ENCODE measurements around the gene ADCY10.

Gene ADCY10

DNA sequence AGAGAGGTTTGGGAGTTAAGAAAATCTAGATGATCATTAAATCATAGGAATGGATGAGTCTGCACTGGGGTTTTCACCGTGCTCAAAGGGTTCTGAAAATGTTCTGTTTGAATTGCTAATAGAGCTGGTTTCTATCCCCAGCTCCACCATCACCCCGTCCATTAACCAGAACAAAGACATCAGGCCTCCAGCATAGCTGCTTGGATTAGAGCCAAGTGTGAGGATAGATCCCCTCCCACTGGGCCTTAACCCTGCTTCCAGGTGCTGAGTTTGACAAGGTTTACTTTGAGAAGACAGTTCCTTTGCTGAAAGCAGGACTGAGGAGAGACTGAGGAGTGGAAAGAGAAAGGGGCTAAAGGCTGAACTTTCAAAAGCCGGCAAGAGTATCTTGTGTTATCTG lies 143.8 kb downstream of the ADCY10 start:
- H3K9me3 ChIP-seq (ENCODE audit: insufficient read depth, low read length), result no peaks in the 10 kb centered on the region
- H3K4me3 ChIP-seq (ENCODE audit: low read length), result no peak overlapping the region
- H3K9ac ChIP-seq (ENCODE audit: low read length), result no peak overlapping the region
- no peaks in the 10 kb centered on the region for H4K20me1 ChIP-seq (ENCODE audit: insufficient read depth, low read length)
- H3K4me2 ChIP-seq (ENCODE audit: low read length), result no peak overlapping the region
- H3K27me3 ChIP-seq (ENCODE audit: low read depth, low read length), result no peaks in the 10 kb centered on the region
- no peaks in the 10 kb centered on the region for H3K79me2 ChIP-seq (ENCODE audit: low read length)
- TF ChIP-seq, protein P1, sequence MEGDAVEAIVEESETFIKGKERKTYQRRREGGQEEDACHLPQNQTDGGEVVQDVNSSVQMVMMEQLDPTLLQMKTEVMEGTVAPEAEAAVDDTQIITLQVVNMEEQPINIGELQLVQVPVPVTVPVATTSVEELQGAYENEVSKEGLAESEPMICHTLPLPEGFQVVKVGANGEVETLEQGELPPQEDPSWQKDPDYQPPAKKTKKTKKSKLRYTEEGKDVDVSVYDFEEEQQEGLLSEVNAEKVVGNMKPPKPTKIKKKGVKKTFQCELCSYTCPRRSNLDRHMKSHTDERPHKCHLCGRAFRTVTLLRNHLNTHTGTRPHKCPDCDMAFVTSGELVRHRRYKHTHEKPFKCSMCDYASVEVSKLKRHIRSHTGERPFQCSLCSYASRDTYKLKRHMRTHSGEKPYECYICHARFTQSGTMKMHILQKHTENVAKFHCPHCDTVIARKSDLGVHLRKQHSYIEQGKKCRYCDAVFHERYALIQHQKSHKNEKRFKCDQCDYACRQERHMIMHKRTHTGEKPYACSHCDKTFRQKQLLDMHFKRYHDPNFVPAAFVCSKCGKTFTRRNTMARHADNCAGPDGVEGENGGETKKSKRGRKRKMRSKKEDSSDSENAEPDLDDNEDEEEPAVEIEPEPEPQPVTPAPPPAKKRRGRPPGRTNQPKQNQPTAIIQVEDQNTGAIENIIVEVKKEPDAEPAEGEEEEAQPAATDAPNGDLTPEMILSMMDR (IDR thresholded peaks at IDR 0.05; ENCODE audit: low read depth, low read length), result no peak
- no peak for TF ChIP-seq EZH2phosphoT487 (IDR thresholded peaks at IDR 0.05; ENCODE audit: low read depth)
- H3K4me1 ChIP-seq (ENCODE audit: low read length), result peaks cover 6% of the 10 kb centered on the region
- no peak overlapping the region for H2AFZ ChIP-seq (ENCODE audit: low read depth, low read length)
- no peak overlapping the region for H3K27ac ChIP-seq (ENCODE audit: low read length)
- peaks cover 66% of the 10 kb centered on the region for H3K36me3 ChIP-seq (replicated peaks; ENCODE audit: low read depth, low read length)

DNA sequence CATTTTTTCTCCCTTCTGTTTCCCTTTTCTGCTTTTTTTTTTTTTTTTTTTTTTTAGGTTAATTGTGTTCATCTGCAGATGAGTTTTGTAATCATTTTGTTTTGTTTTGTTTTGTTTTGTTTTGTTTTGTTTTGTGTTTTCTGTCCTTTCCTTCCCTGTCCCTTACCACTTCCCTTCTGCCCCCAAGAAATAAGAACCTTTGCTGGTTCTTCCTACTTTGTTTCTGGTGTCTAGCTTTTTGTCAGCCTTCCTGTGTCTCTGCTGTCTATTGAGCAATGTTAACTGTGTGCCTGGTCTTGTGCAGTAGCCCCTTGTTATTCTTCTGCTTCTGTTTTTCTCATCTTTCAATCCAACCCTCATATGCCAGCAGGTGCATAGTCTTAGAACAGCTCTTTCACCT lies 146.2 kb downstream of the ADCY10 start:
- no peaks in the 10 kb centered on the region for H3K4me1 ChIP-seq (ENCODE audit: low read length)
- no peaks in the 10 kb centered on the region for H3K9me3 ChIP-seq (ENCODE audit: insufficient read depth, low read length)
- no peak overlapping the region for H2AFZ ChIP-seq (ENCODE audit: low read depth, low read length)
- no peak overlapping the region for H3K9ac ChIP-seq (ENCODE audit: low read length)
- TF ChIP-seq, protein P1 (IDR thresholded peaks at IDR 0.05; ENCODE audit: low read depth, low read length), result no peak
- no peak for TF ChIP-seq EZH2phosphoT487 (IDR thresholded peaks at IDR 0.05; ENCODE audit: low read depth)
- no peak overlapping the region for H3K4me2 ChIP-seq (ENCODE audit: low read length)
- H3K79me2 ChIP-seq (ENCODE audit: low read length), result peaks cover 7% of the 10 kb centered on the region; the same call in 1 of the 2 replicates
- H3K27me3 ChIP-seq (ENCODE audit: low read depth, low read length), result no peaks in the 10 kb centered on the region
- peaks cover 2% of the 10 kb centered on the region; the same call in 1 of the 2 replicates for H4K20me1 ChIP-seq (ENCODE audit: insufficient read depth, low read length)
- H3K36me3 ChIP-seq (replicated peaks; ENCODE audit: low read depth, low read length), result peaks cover 46% of the 10 kb centered on the region
- no peak overlapping the region for H3K4me3 ChIP-seq (ENCODE audit: low read length)
- H3K27ac ChIP-seq (ENCODE audit: low read length), result no peak overlapping the region

DNA sequence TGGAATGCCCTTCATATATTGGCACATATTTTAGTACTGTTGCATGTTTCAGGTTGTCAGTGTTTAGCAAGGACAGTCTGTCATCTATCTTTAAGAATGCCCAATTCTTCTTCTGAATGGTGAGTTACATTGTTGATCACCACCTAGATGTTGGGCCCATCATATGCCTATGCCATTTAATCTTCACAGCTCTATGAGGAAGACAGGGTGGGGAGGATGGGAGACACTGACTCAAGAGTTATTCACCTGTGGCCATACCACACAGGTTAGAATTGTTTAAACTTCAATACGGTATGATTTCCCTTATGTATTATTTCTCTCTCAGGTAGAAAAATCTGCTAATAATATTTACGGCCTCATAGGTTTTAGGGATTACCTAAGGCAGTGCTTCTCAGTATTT lies 147.4 kb downstream of the ADCY10 start:
- no peaks in the 10 kb centered on the region for H3K27me3 ChIP-seq (ENCODE audit: low read depth, low read length)
- no peak overlapping the region for H3K4me2 ChIP-seq (ENCODE audit: low read length)
- peaks cover 37% of the 10 kb centered on the region for H3K36me3 ChIP-seq (replicated peaks; ENCODE audit: low read depth, low read length)
- no peak overlapping the region for H3K9ac ChIP-seq (ENCODE audit: low read length)
- peaks cover 9% of the 10 kb centered on the region; the same call in 1 of the 2 replicates for H4K20me1 ChIP-seq (ENCODE audit: insufficient read depth, low read length)
- no peak overlapping the region for H3K27ac ChIP-seq (ENCODE audit: low read length)
- no peak overlapping the region for H3K4me3 ChIP-seq (ENCODE audit: low read length)
- H3K4me1 ChIP-seq (ENCODE audit: low read length), result no peaks in the 10 kb centered on the region
- no peaks in the 10 kb centered on the region for H3K9me3 ChIP-seq (ENCODE audit: insufficient read depth, low read length)
- no peak overlapping the region for H2AFZ ChIP-seq (ENCODE audit: low read depth, low read length)
- H3K79me2 ChIP-seq (ENCODE audit: low read length), result peaks cover 18% of the 10 kb centered on the region; the same call in 1 of the 2 replicates
- TF ChIP-seq, protein P1 (IDR thresholded peaks at IDR 0.05; ENCODE audit: low read depth, low read length), result no peak
- no peak for TF ChIP-seq EZH2phosphoT487 (IDR thresholded peaks at IDR 0.05; ENCODE audit: low read depth)

DNA sequence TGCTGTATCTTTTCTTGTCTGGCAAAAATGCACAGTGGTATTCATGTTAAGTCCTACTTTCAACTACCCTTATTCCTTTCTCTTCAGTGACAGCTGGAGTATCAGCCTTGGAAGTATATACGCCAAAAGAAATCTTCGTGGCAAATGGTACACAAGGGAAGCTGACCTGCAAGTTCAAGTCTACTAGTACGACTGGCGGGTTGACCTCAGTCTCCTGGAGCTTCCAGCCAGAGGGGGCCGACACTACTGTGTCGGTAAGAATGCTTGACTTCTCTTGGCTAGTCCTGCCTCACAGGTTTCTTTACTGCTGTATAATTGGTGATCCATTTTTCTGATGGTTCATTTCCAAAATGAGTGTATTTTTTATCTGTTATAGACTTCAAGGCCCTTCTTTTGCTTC lies 148.4 kb downstream of the ADCY10 start:
- Histone ChIP-seq H3K27ac (ENCODE audit: low read length) (no peak overlapping the region), H3K9ac (ENCODE audit: low read length) (no peak overlapping the region), H3K9me3 (ENCODE audit: insufficient read depth, low read length) (no peaks in the 10 kb centered on the region), H3K4me2 (ENCODE audit: low read length) (no peak overlapping the region), H3K4me3 (ENCODE audit: low read length) (no peak overlapping the region), H2AFZ (ENCODE audit: low read depth, low read length) (no peak overlapping the region), H3K27me3 (ENCODE audit: low read depth, low read length) (no peaks in the 10 kb centered on the region), H3K36me3 (replicated peaks; ENCODE audit: low read depth, low read length) (peaks cover 34% of the 10 kb centered on the region), H3K79me2 (ENCODE audit: low read length) (peaks cover 25% of the 10 kb centered on the region; the same call in 1 of the 2 replicates), H4K20me1 (ENCODE audit: insufficient read depth, low read length) (peaks cover 10% of the 10 kb centered on the region; the same call in 1 of the 2 replicates), H3K4me1 (ENCODE audit: low read length) (no peaks in the 10 kb centered on the region)
- TF ChIP-seq, protein P1 (IDR thresholded peaks at IDR 0.05; ENCODE audit: low read depth, low read length), result no peak
- TF ChIP-seq EZH2phosphoT487 (IDR thresholded peaks at IDR 0.05; ENCODE audit: low read depth), result no peak

Data from OCI-LY3 (cell line).